ENCODE results near the gene TAF1. TPM values are rescaled to one million over a fixed set of nuclear protein-coding genes. Genes with fewer than 3 reads are reported as not detected.

TAF1 gene
- total RNA-seq, 1 experiment from 2014 or later, result 38.3 TPM

GRCh38 chrX:71458866-71459265 lies 92.7 kb downstream of the TAF1 start:
- H3K27me3 ChIP-seq (ENCODE audit: control insufficient read depth, insufficient read depth, low read length), result no peaks in the 10 kb centered on the region
- no peak for DNase-seq (ENCODE audit: low read depth, low spot score)
- in situ Hi-C loops (cut with HindIII; ENCODE audit: low pct_unique_long_range_greater_than_20kb, low sequenced_read_pairs), result no loop called here
- no peaks in the 10 kb centered on the region for H3K4me1 ChIP-seq (ENCODE audit: control insufficient read depth, insufficient read depth, low read length)
- H3K27ac ChIP-seq (ENCODE audit: low read length), result no peak overlapping the region
- intact Hi-C loops (cut with micrococcal nuclease; ENCODE audit: unreplicated experiment), result no loop called here
- H3K36me3 ChIP-seq (ENCODE audit: control insufficient read depth, insufficient read depth, low read length), result peaks cover 63% of the 10 kb centered on the region
- ChIA-PET POLR2A (no interaction called here), CTCF (no interaction called here)
- no peak for TF ChIP-seq POLR2AphosphoS5 (IDR thresholded peaks at IDR 0.05; ENCODE audit: low read depth, low read length)
- TF ChIP-seq REST (IDR thresholded peaks at IDR 0.05; ENCODE audit: insufficient read depth in 1 of 2, low read depth in 2 of 2, low read length in 1 of 2), result no peak
- TF ChIP-seq TCF7L2 (IDR thresholded peaks at IDR 0.05; ENCODE audit: low read depth, low read length), result no peak
- TF ChIP-seq CTCF (IDR thresholded peaks at IDR 0.05), result no peak
- no peak for ATAC-seq
- H3K4me3 ChIP-seq (ENCODE audit: low read depth in 2 of 2, low read length in 2 of 2), result no peak overlapping the region
- no TSS peak for BruUV-seq (replicated peaks)
- H3K9me3 ChIP-seq (ENCODE audit: control insufficient read depth, insufficient read depth, low read depth, low read length), result no peaks in the 10 kb centered on the region

- TF ChIP-seq TCF7L2 (IDR thresholded peaks at IDR 0.05; ENCODE audit: low read depth, low read length), result no peak
- TF ChIP-seq SIN3A (IDR thresholded peaks at IDR 0.05; ENCODE audit: borderline replicate concordance, insufficient read depth, low read depth, low read length), result no peak
- no peak for TF ChIP-seq CTCF (IDR thresholded peaks at IDR 0.05)
- TF ChIP-seq REST (IDR thresholded peaks at IDR 0.05; ENCODE audit: insufficient read depth in 1 of 2, low read depth in 2 of 2, low read length in 1 of 2), result no peak
- no peak for TF ChIP-seq POLR2AphosphoS5 (IDR thresholded peaks at IDR 0.05; ENCODE audit: low read depth, low read length)
- no peaks in the 10 kb centered on the region for H3K4me1 ChIP-seq (ENCODE audit: control insufficient read depth, insufficient read depth, low read length)
- no peaks in the 10 kb centered on the region for H3K9me3 ChIP-seq (ENCODE audit: control insufficient read depth, insufficient read depth, low read depth, low read length)
- ATAC-seq (no peak), DNase-seq (ENCODE audit: low read depth, low spot score) (no peak)
- ChIA-PET POLR2A (no interaction called here), CTCF (no interaction called here)
- BruUV-seq (replicated peaks), result no TSS peak
- intact Hi-C loops (cut with micrococcal nuclease; ENCODE audit: unreplicated experiment), result no loop called here
- no peak overlapping the region for H3K4me3 ChIP-seq (ENCODE audit: low read depth in 2 of 2, low read length in 2 of 2)
- H3K27ac ChIP-seq (ENCODE audit: low read length), result no peak overlapping the region
- H3K27me3 ChIP-seq (ENCODE audit: control insufficient read depth, insufficient read depth, low read length), result no peaks in the 10 kb centered on the region
- in situ Hi-C loops (cut with HindIII; ENCODE audit: low pct_unique_long_range_greater_than_20kb, low sequenced_read_pairs), result no loop called here
- H3K36me3 ChIP-seq (ENCODE audit: control insufficient read depth, insufficient read depth, low read length), result peaks cover 37% of the 10 kb centered on the region
Measured at GRCh38 chrX:71464968-71465367, 98.8 kb downstream of the TAF1 start.
